IPS DF 4.7 (cell line): ENCODE measurements around the gene IL20RB.

Experiments
- DNase-seq: peaks from one replicate; pipeline ENCODE4 v3.0.0-alpha.2; 2013; ENCODE audit warnings: low spot score; ENCODE audit errors: extremely low read depth

IL20RB gene, protein sequence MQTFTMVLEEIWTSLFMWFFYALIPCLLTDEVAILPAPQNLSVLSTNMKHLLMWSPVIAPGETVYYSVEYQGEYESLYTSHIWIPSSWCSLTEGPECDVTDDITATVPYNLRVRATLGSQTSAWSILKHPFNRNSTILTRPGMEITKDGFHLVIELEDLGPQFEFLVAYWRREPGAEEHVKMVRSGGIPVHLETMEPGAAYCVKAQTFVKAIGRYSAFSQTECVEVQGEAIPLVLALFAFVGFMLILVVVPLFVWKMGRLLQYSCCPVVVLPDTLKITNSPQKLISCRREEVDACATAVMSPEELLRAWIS

GRCh38 chr3:136957751-136958288 is at the start of gene IL20RB:
IL20RB (plus strand) TSS chr3:136957983; CDS start chr3:136958114, 131 bp downstream.
- DNase-seq, result no peak

DNA sequence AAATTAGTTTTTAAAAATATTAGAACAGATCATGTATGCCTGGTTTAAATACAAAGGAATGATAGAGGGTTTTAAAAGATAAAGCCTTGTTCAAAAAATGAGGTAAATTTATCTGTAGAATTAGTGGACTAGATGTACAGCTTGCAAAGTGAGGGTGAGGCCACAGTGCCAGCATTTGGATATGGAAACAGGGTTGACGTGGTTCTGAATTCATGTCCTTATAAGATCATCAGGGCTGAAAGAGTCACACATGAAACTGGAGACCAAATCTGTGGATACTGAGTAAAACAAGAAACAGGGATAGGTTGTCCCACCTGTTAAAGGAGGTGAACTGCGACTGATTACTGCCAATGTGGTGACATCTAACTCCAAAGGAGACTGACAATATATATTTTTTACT is 49.5 kb upstream of the IL20RB start:
- no peak for DNase-seq

GRCh38 chr3:136909187-136909586 is 48.6 kb upstream of the IL20RB start:
- no peak for DNase-seq

- no peak for DNase-seq
Measured at GRCh38 chr3:136910697-136911096, 47.1 kb upstream of the IL20RB start.

GRCh38 chr3:136913168-136913567 is 44.6 kb upstream of the IL20RB start:
- DNase-seq, result no peak

- no peak for DNase-seq
Measured at GRCh38 chr3:136914739-136915138, 43.0 kb upstream of the IL20RB start.

GRCh38 chr3:136916223-136916622 is 41.6 kb upstream of the IL20RB start:
- no peak for DNase-seq

- no peak for DNase-seq
Measured at GRCh38 chr3:136919799-136920580, 37.8 kb upstream of the IL20RB start.

- no peak for DNase-seq
Measured at GRCh38 chr3:136920904-136921611, 36.7 kb upstream of the IL20RB start.

- DNase-seq, result no peak
Measured at GRCh38 chr3:136925425-136926190, 32.2 kb upstream of the IL20RB start.

GRCh38 chr3:136928240-136928639 is 29.5 kb upstream of the IL20RB start:
- DNase-seq, result no peak

- no peak for DNase-seq
Measured at GRCh38 chr3:136929977-136930670, 27.7 kb upstream of the IL20RB start.

- DNase-seq, result no peak
Measured at GRCh38 chr3:136931606-136932005, 26.2 kb upstream of the IL20RB start.

DNA sequence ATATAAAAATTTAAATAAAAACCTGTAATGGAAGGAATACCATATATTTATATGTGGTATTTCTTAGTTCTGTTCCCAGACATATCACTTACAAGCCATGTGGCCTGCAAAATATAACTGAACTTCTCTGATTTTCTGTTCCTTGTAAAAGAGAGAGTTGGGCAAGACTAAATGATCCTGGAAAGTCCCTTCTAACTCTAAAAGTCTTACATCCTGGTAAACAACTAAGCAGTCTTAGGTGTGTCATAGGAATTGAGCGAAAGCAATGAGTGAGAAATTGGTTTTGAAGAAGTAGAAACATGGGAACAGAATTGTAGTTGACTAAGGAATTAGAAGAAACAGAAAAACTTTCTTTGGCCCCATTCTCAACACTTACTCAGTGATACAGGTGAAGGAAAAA is 25.3 kb upstream of the IL20RB start:
- no peak for DNase-seq

- DNase-seq, result no peak
Measured at GRCh38 chr3:136932978-136933772, 24.6 kb upstream of the IL20RB start.

DNA sequence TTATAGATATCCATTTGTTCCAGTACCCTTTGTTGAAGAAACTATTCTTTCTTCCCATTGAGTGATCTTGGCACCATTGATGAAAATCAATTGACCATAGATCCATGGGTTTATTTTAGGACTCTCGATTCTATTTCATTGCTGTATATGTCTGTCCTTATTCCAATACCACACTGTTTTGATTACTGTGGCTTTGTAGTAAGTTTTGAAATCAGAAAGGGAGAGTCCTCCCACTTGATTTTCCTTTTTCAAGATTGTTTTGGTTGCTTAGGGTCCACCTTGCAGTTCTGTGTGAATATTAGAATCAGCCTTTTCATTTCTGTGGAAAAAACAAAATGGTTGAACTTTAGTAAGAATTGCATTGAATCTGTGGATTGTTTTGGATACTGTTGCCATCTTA is 20.6 kb upstream of the IL20RB start:
- DNase-seq, result no peak

DNA sequence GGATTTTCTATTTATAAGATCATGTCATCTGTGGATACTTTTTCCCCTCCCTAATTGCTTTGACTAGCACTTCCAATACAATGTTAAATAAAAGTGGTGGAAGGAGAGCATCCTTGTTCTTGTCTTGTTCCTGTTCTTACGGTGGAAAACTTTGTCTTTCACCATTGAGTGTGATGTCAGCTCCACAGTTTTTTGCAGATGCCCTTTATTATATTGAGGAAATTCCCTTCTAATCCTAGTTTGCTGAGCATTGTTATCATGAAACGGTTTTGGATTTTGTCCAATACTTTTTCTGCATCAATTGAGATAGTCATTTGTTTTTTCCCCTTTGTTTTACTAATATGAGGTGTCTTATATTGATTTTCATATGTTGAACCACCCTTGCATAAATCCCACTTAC is 19.9 kb upstream of the IL20RB start:
- no peak for DNase-seq

- no peak for DNase-seq
Measured at GRCh38 chr3:136938334-136938733, 19.4 kb upstream of the IL20RB start.

- no peak for DNase-seq
Measured at GRCh38 chr3:136939489-136939888, 18.3 kb upstream of the IL20RB start.

DNA sequence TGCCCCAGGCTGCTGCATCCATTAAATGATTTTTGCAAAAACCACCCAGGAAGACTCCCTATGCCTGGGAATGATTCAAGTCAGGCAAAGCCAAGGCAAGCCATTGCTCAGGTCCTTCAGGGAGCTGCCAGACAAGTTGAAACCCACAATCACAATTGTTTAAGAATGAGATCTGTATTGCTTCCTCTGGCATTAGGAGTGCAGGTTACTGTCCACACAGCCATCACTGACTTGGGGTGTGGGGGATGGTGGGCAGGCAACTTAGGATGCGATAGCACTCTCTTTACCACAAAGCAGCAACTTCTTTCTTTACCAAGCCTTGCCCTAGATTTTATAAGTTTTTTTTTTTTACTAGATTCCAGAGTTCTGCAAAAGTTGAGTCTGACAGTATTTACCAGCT is 15.0 kb upstream of the IL20RB start:
- DNase-seq, result no peak
